Measurements from ENCODE around the gene GNB5. TPM values are rescaled to one million over a fixed set of nuclear protein-coding genes. Genes with fewer than 3 reads are reported as not detected.

GNB5 gene
- total and polyA plus RNA-seq, 2 of the 13 experiments (the other 11 are each of a cell fraction or from before 2014, with no cell fraction given): 13.7 to 14.4 TPM

- TF ChIP-seq PRDM15 (CRISPR knock-in tag; IDR thresholded peaks at IDR 0.05) (no peak), CHD4 (IDR thresholded peaks at IDR 0.05; ENCODE audit: borderline replicate concordance, low read length) (no peak), MAFF (IDR thresholded peaks at IDR 0.05; ENCODE audit: low read depth, low read length) (no peak), ZSCAN20 (CRISPR knock-in tag; IDR thresholded peaks at IDR 0.05; ENCODE audit: borderline replicate concordance) (no peak), ZNF451 (CRISPR knock-in tag; IDR thresholded peaks at IDR 0.05) (no peak), ZNF619 (CRISPR knock-in tag; IDR thresholded peaks at IDR 0.05) (no peak), ZNF724P (CRISPR knock-in tag; IDR thresholded peaks at IDR 0.05; ENCODE audit: borderline replicate concordance) (no peak), ZNF549 (CRISPR knock-in tag; IDR thresholded peaks at IDR 0.05) (no peak), EP300 (IDR thresholded peaks at IDR 0.05; ENCODE audit: low read depth in 2 of 2, low read length in 2 of 2) (peak in 1 of 2 experiments; percentile 87; a peak in 2 of 4 replicates), EP300 (CRISPR knock-in tag; IDR thresholded peaks at IDR 0.05; ENCODE audit: borderline replicate concordance) (peak; percentile 75), ZSCAN9 (CRISPR knock-in tag; IDR thresholded peaks at IDR 0.05; ENCODE audit: borderline replicate concordance) (no peak; the same call in 1 of the 2 replicates), JUN (CRISPR knock-in tag; IDR thresholded peaks at IDR 0.05) (no peak), ZNF263 (CRISPR knock-in tag; IDR thresholded peaks at IDR 0.05) (no peak), PHF21A (CRISPR knock-in tag; IDR thresholded peaks at IDR 0.05) (peak; percentile 52; the same call in 1 of the 2 replicates), NFAT5 (CRISPR knock-in tag; IDR thresholded peaks at IDR 0.05) (no peak), ZNF30 (CRISPR knock-in tag; IDR thresholded peaks at IDR 0.05) (no peak), PITX1 (CRISPR knock-in tag; IDR thresholded peaks at IDR 0.05) (peak; percentile 49), ZSCAN31 (CRISPR knock-in tag; IDR thresholded peaks at IDR 0.05; ENCODE audit: low read depth) (no peak)
- TF ChIP-seq, protein P1, sequence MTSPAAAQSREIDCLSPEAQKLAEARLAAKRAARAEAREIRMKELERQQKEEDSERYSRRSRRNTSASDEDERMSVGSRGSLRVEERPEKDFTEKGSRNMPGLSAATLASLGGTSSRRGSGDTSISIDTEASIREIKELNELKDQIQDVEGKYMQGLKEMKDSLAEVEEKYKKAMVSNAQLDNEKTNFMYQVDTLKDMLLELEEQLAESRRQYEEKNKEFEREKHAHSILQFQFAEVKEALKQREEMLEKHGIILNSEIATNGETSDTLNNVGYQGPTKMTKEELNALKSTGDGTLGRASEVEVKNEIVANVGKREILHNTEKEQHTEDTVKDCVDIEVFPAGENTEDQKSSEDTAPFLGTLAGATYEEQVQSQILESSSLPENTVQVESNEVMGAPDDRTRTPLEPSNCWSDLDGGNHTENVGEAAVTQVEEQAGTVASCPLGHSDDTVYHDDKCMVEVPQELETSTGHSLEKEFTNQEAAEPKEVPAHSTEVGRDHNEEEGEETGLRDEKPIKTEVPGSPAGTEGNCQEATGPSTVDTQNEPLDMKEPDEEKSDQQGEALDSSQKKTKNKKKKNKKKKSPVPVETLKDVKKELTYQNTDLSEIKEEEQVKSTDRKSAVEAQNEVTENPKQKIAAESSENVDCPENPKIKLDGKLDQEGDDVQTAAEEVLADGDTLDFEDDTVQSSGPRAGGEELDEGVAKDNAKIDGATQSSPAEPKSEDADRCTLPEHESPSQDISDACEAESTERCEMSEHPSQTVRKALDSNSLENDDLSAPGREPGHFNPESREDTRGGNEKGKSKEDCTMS (CRISPR knock-in tag; conservative IDR thresholded peaks at IDR 0.05): no peak
Measured at GRCh38 chr15:52115598-52116427, 75.4 kb downstream of the GNB5 start (continued).

Measured in HepG2 (cell line).